8988T (cell line): Measurements from ENCODE around the gene OTUD5.
"Not testable (repeated sequence)": the region's sequence is repeated elsewhere in the genome, so short reads cannot be mapped to it uniquely, and the experiment has no call there.

Source experiments
- DNase-seq: peaks from one replicate; pipeline ENCODE4 v3.0.0; 2011

Gene OTUD5

DNA sequence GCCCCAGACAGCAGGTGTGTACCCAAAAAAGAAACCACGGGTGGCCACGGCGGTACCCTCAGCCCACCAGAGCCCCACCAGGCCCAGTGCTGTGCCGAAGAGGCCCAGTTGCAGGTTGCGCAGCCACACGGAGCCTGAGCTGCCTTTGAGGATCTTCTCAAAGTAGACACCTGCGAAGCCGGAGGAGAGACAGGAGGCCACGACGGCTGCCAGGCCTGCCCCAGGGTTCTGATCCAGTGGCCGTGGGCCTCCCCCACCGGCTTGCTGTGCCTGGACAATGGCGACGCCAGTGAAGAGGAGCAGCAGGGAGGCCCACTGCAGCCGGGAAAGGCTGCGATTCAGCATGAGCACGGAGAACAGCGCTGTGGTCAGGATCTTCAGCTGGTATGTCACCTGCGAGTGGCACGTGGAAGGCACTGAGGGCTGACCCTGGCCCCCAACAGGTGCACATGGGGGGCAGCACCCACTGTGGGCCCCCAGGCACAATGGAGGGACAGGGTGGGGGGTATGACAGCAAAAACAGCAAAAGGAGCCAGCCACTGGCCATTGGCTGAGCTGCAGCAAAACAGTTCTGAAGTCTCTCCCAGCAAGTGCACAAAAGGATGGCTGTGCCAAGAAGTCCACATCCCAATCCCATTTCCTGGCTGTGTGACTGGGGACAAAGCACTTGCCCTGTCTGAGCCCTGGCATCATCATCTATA, 52.2 kb downstream of the OTUD5 start:
- DNase-seq = no peak

DNA sequence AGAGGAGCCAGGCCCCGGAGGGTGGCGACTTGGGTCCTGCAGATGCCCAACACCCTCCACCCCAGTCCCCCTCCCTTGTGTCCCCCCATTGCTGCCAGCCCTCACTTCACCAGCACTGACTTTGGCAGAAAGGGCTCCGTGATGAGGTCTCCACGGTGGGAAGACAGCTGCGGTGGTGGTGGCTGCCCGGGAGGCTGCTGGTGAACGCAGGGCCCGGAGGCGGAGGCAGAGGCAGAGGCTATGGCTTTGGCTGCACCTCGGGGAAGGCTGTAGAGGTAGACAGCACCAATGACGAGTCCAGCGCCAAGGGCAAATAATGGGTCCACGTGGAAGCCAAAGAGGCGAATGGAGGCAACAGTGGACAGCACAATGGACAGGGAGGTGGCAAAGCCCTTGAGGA, 52.8 kb downstream of the OTUD5 start:
- no peak for DNase-seq

DNA sequence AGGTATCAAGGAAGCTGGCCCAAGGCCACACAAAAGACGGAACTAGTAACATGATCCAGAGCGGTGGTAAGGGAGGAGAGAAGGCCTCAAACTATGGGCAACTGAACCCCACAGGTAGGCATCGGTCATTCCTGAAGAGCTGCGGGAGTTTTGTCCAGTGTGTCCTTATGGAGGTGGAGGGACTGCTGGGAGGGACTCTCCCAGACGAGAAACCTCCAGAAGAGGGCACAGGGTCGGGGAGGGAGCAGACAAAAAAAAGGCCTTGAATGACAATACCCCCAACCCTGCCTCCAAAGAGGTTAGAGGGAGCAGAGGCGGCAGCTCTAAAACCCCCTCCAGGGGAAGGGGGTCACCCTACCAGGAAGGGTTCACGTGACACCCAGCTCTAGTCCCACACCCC, 53.2 kb downstream of the OTUD5 start:
- DNase-seq = no peak

DNA sequence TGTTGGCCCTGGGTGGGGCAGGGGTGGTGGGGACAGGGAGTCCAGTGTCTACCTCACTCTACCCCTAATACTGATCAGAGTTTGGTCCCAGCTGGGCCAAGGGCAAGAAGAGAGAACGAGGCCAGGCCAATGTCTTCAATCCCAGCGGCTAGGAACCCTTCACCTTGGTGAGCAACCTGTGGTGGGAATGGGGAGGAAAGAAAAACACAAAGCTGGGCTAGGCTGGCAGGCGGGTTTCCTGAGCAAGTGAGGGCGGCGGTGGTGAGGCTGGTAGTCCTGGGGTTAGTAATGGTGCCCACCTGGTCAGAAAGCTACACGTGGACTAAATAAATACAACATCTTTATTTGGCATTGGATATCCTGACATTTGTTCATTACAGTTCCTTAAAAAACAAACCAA, 54.1 kb downstream of the OTUD5 start:
- no peak for DNase-seq

DNA sequence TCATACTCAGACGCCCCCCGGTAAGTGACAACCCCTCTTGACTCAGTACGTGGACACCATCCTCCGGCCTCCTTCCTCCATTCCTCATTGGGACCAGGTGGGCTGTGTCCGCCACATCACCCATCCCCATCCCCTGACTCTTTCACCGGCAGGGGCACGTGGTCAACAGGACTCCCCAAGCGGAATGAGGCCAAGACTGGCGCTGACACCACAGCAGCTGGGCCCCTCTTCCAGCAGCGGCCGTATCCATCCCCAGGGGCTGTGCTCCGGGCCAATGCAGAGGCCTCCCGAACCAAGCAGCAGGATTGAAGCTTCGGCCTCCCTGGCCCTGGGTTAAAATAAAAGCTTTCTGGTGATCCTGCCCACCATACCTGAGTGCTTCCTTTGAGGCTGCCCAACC, 54.6 kb downstream of the OTUD5 start:
- DNase-seq = no peak

DNA sequence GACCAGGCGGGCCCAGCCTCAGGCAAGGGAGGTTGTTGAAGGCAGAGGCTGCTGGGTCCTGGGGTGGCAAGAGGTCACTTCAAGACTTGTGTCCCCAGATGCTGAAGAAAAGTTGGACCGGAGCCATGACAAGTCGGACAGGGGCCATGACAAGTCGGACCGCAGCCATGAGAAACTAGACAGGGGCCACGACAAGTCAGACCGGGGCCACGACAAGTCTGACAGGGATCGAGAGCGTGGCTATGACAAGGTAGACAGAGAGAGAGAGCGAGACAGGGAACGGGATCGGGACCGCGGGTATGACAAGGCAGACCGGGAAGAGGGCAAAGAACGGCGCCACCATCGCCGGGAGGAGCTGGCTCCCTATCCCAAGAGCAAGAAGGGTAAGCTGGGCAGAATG, 55.3 kb downstream of the OTUD5 start:
- DNase-seq = no peak

DNA sequence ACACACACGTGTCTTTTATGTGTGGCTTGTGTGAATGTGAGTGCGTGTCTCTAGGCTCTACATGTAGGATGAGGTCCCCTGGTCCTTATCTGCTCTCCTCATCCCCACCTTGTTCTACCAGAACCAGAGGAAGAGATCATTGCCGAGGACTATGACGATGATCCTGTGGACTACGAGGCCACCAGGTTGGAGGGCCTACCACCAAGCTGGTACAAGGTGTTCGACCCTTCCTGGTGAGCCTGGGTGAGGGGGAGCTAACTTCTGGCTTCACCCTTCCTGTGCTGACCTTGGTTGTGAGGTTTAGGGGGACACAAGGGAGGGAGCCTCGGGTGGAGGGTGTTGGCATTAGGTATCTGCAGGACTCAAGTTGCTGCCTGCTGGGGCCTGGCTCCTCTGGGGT, 56.3 kb downstream of the OTUD5 start:
- DNase-seq = no peak

DNA sequence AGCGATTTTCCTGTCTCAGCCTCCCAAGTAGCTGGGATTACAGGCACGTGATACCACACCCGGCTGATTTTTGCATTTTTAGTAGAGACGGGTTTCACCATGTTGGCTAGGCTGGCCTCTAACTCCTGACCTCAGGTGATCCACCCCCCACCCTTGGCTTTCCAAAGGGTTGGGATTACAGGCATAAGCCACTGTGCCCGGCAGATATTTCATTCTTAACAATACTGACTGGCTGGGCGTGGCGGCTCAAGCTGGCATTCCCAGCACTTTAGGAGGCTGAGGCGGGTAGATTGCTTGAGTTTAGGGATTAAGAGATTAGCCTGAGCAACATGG, 58.4 kb downstream of the OTUD5 start:
- DNase-seq = no peak

DNA sequence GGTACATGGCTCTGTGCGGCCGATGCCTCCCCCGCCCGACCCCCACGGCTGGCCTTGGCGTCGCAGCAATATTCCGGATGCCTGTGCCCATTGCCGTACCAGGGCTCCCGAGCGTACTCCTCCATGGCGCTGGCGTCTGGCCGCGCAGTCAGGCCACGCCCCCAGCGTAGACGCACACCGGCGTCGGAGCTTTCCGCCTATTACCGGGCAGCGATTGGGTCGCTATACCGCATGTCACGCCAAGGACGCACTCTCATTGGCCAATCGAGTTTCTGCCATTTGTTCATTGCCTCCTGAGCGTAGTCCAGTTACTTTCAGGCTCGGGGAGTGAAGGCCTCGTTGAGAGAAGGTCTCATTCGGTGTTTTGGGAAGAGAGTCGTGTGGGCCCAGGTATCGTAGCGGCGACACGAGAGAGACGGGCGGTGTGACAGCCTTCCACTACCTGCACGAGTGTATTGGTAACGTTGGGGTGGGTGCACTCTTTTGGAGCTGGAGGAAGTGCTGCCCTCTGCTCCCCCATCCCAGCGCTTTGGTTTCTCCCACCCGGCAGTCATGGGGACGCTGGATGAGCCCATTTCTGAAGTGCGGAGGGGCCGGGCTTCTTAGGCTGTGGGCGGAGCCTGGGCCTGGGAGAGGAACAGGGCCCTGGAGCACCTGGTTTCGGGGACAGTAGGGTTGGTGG, 59.6 kb downstream of the OTUD5 start, which contains the start of the genes PQBP1 and TIMM17B:
Gene PQBP1, plus strand, starts transcription at position 306 of the 682 bp plus-strand sequence. CDS start 580 bp downstream, outside the sequence.
Gene TIMM17B, minus strand, starts transcription at position 144 of the 682 bp plus-strand sequence. Its CDS starts 19 bp downstream, at position 125.
- peak; percentile 79 for DNase-seq

DNA sequence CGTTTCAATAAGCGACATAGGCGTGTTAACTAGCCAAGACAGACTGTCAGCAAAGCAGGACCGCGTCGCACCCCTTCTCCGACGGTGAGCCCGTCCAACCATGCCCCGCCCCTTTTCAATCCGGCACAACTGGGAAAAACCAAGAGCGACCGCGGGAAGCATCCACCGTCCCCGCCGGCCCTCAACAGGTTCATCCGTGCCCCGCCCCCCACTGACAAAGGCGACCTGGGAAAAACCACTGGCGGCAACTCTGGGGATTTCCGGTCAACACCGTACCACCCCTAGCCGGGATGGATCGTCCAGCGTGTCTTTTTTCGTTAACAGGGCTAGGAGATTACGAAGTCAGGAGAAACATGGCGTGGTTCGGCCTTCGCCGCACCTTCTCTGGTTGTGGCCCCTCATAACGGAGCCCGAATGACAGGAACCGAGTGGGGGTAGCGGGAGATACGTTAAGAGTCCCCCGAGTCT, 60.2 kb downstream of the OTUD5 start:
- no peak for DNase-seq

DNA sequence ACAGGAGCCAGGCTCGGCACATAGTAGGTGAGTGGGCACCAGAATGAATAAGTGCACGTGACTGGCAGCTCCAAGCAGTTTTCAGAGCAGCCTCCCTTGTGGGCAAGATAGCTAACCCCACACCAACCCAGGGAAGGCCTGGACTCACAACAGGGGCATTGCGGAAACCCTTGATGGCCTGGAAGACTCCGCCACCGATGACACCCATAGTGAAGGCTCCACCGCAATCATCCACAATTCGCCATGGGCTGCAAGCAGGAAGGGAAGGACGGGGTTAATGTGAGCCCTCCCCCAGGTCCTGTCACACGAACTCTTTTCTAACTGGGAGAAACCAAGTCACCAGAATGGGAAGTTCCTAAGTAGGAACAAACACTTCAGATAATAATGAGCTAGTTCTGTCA, 60.8 kb downstream of the OTUD5 start:
- peak; percentile 9 for DNase-seq

DNA sequence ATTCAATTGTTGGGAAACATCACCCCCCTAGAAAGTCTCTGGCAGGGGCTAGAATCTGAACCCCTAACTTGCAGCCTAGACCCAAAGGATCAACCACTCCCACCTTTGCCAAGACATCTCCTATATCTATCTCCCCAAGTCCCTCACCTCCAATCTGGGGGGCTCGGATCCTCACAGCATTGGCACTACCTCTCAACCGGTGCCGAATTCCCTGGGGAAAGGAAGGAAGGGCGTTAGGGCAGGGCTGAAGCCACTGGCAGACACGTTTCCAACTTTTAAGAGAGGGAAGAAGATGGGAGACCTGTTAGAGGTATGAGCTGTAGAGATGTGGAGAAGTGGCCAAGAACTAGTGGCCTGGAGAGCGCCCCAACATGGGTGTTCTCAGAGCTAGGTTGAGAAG, 62.5 kb downstream of the OTUD5 start:
- peak; percentile 7 for DNase-seq

DNA sequence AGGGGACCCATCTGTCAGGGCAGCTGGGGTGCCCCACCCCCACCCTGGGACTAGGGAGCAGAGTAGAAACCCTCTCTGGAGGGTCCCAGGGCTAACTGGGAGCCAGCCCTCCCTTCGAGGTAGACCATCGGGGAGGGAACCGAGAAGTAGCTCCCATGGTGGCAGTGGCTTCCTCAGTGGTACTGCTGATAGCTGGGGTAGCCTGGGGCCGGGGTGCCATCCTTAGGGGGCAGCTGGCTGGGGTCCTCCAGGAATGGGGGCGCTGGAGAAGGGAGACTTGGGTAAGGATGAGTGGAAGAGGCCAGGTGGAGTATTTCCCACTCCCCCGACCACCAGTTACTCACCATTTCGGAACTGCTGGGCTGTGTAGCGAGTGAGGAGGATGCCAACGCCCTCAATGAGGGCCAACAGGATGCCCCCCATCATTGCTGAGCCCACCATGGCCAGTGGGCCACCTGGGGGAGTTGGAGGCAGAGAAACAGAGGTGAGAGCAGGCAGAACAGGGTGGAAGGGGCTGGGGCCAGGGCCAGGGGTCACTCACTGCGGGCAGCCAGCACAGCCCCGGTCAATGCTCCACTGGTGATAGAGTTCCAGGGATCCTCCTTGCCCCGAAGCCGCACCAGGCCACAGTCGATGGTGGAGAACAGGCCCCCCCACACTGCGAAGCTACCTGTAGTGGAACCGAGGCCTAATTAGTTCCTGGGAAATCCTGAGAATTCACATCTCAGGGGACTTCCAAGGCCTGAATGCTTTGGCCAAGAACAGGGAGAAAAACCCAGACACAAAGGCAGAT, 63.7 kb downstream of the OTUD5 start:
- DNase-seq = no peak

DNA sequence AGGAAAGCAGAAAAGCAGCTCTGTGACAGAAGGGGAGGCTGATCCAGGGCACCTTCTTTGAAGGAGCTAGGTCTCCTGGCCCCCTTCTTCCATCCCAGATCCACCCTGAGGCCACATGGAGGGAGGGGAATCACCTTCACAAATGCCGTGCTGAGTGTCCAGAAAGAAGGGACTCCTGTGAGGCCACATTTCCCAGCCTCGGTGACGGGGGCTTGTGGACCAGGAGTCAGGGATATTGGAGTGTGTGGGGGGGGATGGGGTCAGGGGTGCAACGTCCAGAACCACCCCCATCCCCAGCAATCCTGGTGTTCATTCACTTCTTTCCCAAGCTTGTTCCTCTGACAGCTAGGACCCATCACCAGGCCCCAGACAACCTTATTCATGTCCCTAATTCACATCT, 64.5 kb downstream of the OTUD5 start:
- DNase-seq = no peak

DNA sequence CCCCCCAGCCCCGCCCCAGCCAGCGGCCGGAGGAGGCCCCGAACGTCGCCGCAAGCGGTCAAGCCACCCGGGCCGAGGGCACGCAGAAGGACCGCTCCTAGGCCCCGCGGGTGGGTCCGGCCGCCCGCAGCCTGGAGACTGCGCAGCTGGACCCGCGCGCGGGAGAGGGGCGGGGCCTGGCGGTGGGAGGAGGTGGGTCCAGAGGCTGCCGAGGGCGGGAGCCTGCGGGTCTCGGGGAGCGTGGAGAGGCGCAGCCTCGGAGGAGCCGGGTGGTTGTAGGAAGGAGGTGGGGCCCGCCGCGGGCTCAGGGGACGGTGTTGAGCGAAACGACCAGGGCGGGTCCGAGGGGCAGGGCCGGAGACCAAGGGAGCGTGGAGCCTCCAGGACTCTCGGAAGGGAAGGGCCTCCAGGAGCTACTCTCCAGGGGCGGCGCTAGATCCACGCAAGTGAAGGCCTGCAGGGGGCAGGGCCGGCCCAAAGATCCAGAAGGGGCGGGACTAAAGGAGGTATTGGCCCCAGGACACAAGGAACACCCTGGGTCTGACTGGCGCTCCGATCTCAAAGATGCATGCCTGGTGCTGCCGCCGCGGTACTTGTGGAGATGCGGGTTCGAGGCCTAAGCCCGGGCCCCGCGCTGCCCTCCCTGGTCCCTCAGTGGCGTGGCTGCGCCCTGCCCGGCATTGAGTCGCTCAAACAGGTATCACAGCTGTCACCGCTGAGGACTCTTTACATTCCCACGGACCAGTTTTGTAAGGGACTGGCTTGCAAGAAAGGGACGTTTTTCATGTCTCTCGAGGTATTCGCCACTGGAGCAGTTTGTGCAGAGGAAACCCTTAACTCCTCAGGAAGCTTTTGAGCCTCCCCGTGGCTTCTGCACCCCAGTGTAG, 65.8 kb downstream of the OTUD5 start:
- peak; percentile 60 for DNase-seq

DNA sequence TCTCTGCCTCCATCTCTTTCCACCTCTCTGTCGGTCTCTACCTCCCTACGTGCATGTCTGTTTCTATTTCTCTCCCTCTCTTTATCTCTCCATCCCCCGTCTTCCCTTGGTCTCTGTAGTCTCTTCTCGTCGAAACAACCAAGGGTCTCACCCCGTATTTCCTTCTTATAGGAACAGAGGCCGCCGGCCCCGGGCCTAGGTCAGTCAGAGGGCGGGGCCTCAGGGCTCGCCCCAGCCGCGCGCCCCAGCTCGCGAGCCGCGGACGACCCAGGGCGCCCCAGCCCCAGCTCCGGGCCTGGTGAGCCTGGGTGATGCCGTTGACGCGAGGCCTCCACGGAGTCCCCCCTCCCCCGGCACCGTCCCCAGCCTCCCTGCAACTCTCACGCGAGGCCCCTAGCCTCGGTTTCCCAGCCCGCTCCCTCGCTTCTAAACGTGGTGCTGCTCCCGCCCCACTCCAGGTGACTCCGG, 66.4 kb downstream of the OTUD5 start:
- DNase-seq = peak; percentile 27

DNA sequence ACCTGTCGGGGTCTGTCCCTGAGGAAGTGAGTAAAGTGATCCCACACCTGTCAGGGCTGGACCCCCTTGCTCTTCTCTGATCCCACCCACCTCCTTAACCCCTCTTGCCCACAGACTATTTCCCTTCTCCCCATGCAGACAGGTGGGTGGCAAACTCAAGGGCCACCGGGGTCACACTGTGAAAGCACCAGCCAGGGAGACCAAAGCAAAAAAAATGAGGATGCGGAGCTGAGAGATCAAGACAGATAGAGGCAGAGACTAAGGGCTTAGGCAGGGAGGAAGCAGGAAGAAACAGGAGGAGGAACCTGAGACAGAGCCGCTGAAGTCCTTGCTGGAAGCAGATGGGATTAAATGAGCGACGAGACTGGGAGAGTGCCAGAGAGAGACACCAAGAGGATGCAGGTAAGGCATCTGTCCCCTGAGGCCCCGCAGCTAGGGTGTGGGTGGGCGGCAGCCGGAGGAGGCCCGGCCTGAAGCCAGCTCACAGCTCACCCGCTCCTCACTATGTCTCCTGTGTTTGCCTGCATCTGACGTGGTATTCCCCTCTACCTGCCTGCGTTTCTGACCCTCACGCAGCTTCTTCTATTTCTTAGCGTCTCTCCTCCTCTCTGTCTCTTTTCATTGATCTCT, 67.0 kb downstream of the OTUD5 start:
- DNase-seq = no peak

DNA sequence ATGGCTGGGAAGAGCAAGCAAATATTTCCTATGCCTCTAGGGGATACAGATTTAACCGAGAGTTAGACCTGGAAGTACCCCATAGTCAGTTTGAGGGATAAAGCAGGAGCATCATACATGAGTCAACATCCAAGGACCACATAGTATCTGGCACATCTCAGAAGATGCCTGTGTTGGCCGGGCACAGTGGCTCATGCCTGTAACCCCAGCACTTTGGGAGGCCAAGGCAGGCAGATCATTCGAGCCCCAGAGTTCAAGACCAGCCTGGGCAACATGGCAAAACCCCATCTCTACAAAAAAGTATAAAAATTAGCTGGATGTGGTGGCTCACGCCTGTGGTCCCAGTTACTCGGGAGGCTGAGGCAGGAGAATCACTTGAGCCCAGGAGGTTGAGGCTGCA, 70.8 kb downstream of the OTUD5 start:
- not testable (repeated sequence) for DNase-seq

DNA sequence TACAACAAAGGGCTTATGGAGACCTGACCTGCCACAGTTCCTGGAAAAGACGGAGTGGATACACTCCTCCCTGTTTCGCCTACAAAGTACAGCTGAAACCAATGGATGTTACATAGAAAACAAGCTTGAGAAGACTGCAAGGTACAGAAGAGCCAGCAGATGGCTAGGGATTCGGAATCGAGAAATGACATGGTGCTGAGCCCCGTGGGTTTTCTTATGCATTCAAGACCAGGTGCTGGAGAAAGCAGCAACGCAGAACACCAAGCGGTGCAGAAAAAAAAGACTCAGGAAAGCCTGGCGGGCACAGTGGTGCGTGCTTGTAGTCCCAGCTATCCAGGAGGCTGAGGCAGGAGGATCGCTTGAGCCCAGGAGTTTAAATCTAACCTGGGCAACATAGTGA, 73.7 kb downstream of the OTUD5 start:
- DNase-seq = no peak

DNA sequence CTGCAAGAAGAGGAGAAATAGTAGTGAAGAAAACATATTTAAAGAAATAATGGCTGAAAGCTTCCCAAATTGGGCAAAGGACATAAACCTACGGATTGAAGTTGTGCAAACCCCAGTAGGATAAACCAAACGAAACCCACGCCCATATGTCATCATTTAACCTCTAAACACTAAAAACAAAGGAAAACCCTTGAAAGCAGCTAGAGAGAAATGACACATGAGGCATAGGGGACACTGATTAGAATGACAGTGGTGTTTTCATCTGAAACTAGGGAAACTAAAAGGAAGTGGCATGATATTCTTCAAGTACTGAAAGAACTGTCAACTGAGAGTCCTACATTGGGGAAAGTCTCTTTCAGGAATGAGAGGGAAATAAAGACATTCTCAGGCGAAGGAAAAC, 80.5 kb downstream of the OTUD5 start:
- not testable (repeated sequence) for DNase-seq
